DMS 273 (cell line): ENCODE measurements around the gene ECE1.

Experiments
- DNase-seq: peaks from one replicate; lab custom pipeline; 2025; ENCODE audit not compliant: unreplicated experiment; lab: John Stamatoyannopoulos, UW

ECE1 gene

GRCh38 chr1:21308847-21309652 is 18.8 kb upstream of the ECE1 start:
- DNase-seq: peak; percentile 92

GRCh38 chr1:21308330-21308729 is 18.1 kb upstream of the ECE1 start:
- DNase-seq: peak; percentile 48

GRCh38 chr1:21307663-21308305 is 17.5 kb upstream of the ECE1 start:
- DNase-seq: peak; percentile 58

GRCh38 chr1:21307210-21307609 is 16.9 kb upstream of the ECE1 start:
- DNase-seq: no peak

GRCh38 chr1:21305900-21306189 is 15.6 kb upstream of the ECE1 start:
- DNase-seq: peak; percentile 47

- no peak for DNase-seq
Measured at GRCh38 chr1:21305155-21305899, 15.1 kb upstream of the ECE1 start.

- DNase-seq: peak; percentile 67
Measured at GRCh38 chr1:21304488-21304887, 14.2 kb upstream of the ECE1 start.

- DNase-seq: peak; percentile 80
Measured at GRCh38 chr1:21302747-21303715, 12.8 kb upstream of the ECE1 start.

- DNase-seq: peak; percentile 28
Measured at GRCh38 chr1:21301794-21302440, 11.7 kb upstream of the ECE1 start.

- no peak for DNase-seq
Measured at GRCh38 chr1:21300774-21301173, 10.5 kb upstream of the ECE1 start.

- no peak for DNase-seq
Measured at GRCh38 chr1:21299780-21300395, 9.6 kb upstream of the ECE1 start.

GRCh38 chr1:21298981-21299391 is 8.7 kb upstream of the ECE1 start:
- DNase-seq: no peak

- DNase-seq: no peak
Measured at GRCh38 chr1:21297975-21298374, 7.7 kb upstream of the ECE1 start.

- DNase-seq: no peak
Measured at GRCh38 chr1:21296509-21297354, 6.5 kb upstream of the ECE1 start.

GRCh38 chr1:21295545-21295944 is 5.3 kb upstream of the ECE1 start:
- no peak for DNase-seq

GRCh38 chr1:21295002-21295401 is 4.7 kb upstream of the ECE1 start:
- DNase-seq: no peak

- no peak for DNase-seq
Measured at GRCh38 chr1:21294266-21294989, 4.2 kb upstream of the ECE1 start.

- no peak for DNase-seq
Measured at GRCh38 chr1:21293537-21294265, 3.4 kb upstream of the ECE1 start.
